ENCODE data around the gene WDR43.

WDR43 gene

DNA sequence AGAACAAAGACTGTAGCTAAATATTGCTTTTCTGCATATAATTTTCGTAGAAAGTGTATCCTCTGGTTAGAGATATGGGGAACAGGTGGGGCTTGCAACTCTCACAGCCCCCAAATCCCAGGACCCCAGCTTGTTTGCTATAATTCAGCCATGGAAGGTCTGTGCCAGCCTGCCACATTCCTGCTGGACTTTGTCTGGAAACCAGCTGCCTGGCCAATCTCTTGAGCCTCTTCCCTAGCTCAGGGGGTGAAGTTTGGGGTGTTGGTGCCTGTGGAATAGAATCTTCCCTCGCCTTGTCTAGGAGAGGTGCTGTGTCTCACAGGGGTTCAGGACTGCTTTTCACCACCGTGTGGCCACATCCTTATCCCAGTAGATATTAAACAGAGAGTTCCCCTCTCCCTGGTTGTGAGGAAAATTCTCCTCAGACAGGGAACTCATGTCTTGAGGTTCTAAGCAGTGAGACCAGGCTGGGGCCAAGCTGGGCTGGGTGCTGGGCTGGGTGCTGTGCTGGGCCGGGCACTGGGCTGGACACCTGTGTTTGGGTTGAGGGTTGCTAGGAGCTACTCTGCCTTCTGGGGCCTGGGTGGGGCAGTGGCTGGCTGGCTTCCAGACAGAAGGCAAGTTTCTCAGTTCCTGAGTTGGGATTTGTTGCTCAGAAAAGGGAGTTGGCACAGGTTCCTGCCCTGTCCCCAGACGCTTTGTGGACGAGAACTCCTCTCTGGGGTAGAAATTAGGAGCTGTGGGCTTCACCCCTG lies 98.9 kb downstream of the WDR43 start:
- DNase-seq = no peak

DNA sequence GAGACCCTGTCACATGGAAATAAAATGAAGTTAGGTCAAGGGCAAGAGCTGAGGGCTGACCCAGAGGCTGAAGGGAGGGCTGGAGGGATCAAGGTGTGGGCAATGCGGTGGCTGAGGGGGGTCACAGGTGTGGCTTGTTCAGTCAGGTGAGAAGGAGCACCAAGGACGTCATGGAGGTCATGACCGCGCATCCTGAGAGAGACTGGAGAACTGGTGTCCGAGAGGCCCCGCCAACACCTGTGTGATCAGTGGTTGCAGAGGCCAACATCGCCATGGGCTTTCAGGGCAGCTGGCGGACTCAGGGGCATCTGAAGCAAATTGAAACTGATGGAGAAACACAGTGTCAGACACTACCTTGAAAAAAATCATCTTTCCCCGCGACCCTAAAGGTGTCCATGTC lies 99.6 kb downstream of the WDR43 start:
- no peak for DNase-seq

DNA sequence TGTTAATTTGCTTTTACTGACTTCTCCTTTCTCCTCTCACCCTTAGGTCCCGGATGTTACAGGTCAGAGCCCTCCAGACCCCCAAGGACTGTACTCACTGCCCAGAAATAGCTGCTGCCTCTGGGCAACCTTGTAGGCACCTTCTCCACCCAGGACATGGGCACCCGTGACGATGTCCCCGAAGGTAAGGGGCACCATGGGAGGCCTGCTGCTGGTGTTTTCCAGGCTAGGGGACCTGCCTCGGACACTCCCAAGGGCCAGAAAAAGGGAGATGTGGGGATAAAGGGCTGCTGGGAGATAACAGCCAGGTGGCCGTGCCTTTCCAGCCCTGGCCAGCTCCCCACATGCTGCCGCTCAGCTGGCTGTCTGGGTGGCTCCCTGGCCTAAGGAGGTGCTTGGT lies 100.2 kb downstream of the WDR43 start:
- no peak for DNase-seq

DNA sequence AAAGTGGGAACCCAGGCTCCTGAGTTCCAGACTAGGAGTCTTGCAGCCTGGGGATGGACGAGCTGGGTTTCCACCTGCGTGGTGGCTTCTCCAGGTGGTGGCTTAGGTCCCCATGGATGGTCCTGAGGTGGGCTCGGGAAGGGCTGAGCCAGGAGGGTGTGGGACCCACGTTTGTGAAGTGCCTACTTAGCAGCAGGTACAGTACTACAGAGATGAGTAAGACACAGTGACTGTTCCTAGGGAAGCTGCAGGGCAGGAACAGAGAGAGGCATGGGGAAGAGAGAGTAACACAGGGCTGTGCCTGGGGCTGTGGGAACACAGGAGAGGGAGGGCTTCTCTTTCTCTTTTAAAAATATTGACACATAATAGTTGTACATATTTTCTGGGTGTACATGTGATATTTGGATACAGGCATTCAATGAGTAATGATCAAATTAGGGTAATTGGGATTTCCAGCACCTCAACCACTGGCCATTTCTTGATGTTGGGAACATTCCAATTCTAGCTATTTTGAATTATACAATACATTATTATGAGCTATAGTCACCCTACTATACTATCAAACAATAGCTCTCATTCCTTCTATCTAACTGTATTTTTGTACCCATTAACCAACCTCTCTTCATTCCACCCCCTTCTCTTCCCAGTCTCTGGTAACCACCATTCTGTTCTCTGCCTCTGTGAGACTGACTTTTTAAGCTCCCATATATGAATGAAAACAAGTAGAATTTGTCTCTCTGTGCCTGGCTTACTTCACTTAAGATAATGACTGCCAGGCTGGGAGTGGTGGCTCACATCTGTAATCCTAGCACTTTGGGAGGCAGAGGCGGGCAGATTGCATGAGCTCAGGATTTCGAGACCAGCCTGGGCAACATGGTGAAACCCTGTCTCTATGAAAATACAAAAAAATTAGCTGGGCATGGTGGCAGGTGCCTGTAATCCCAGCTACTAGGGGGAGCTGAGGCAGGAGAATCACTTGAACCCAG lies 101.6 kb downstream of the WDR43 start:
- no peak for DNase-seq

DNA sequence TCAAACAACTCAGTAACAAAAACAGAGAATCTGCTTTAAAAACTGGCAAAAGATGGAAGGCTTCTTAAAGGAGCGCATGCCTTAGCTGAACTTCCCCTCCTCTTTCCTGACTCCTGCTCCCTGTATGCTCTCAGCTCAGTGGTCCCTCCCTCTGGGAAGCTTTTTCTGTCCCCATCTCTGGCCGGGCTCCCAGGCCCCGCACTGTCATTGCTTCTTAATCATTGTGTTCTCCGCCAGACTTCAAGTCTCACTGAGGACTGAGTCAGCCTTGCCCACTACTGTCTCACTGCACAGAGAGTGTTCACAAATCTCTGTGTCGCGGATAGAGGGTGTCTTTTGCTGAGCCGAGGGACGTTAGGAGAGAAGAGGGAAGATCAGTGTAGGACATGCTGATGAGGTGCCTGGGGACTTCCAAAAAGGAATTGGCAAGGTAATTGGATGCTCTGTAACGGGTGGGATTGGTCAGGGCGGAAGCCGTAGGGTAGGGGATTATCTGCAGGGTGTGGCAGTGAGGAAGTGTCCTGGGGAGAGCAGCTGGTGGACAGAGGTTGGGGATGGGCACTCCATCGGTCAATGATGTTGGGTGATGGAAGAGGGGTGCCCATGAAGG lies 102.9 kb downstream of the WDR43 start:
- peak in 17 of 51 donors; percentile 11 to 64 (median 25) for DNase-seq
